A673 (cell line): ENCODE data around the gene UBTD1. TPM values are rescaled to one million over a fixed set of nuclear protein-coding genes. Genes with fewer than 3 reads are reported as not detected.

Experiments
- BruUV-seq: library from RNA; stranded (reverse); fragments of 400-500 nt; replicated peaks from 2 replicates; lab custom pipeline; 2021; lab: Mats Ljungman, UMichigan
- CTCF ChIA-PET: fragments of 300-600 bp; sonication (Branson Sonifier 250); formaldehyde crosslinking; loops from one replicate; lab custom pipeline; 2022; ENCODE audit warnings: antibody characterized with exemption; lab: Charles Lee
- POLR2A ChIA-PET: fragments of 300-600 bp; sonication (Branson Sonifier 250); formaldehyde crosslinking; loops from one replicate; lab custom pipeline; 2022; ENCODE audit warnings: antibody characterized with exemption; ENCODE audit not compliant: low non-redundant PET; lab: Charles Lee
- DNase-seq: peaks from one replicate; pipeline ENCODE4 v3.0.0-alpha.2; 2015; ENCODE audit warnings: low spot score
- H3K27ac ChIP-seq: fragments of 200-600 bp; sonication (generic); 2 replicates; pipeline ENCODE4 v1.5.1; 2016; ENCODE audit warnings: mixed run types, low read depth, mild to moderate bottlenecking, mixed read lengths, antibody characterized with exemption, low read length; ENCODE audit not compliant: poor library complexity, severe bottlenecking
- H3K27me3 ChIP-seq: fragments of 200-600 bp; sonication (generic); replicated peaks from 2 replicates; pipeline ENCODE4 v1.6.1; 2017; ENCODE audit warnings: mixed run types, low read depth, mild to moderate bottlenecking, mixed read lengths, antibody characterized with exemption, low read length; ENCODE audit not compliant: insufficient read depth, poor library complexity
- H3K36me3 ChIP-seq: fragments of 200-600 bp; sonication (generic); 2 replicates; pipeline ENCODE4 v1.6.1; 2016; ENCODE audit warnings: mixed run types, mild to moderate bottlenecking, mixed read lengths, antibody characterized with exemption, low read length; ENCODE audit not compliant: insufficient read depth, poor library complexity, severe bottlenecking
- H3K4me1 ChIP-seq: fragments of 200-600 bp; sonication (generic); 2 replicates; pipeline ENCODE4 v1.6.1; 2017; ENCODE audit warnings: mixed run types, mild to moderate bottlenecking, mixed read lengths, antibody characterized with exemption, low read length; ENCODE audit not compliant: insufficient read depth, poor library complexity, severe bottlenecking
- H3K4me3 ChIP-seq: fragments of 200-600 bp; sonication (generic); 2 replicates; pipeline ENCODE4 v1.5.1; 2016; ENCODE audit warnings: low read depth, mixed run types, mild to moderate bottlenecking, mixed read lengths, low read length; ENCODE audit not compliant: poor library complexity, severe bottlenecking
- H3K9me3 ChIP-seq: fragments of 200-600 bp; sonication (generic); 2 replicates; pipeline ENCODE4 v1.6.1; 2016; ENCODE audit warnings: mixed run types, low read depth, mild to moderate bottlenecking, mixed read lengths, antibody characterized with exemption, low read length; ENCODE audit not compliant: poor library complexity, severe bottlenecking
- EZH2 ChIP-seq: fragments of 200-600 bp; sonication (generic); IDR thresholded peaks from 2 replicates; pipeline ENCODE4 v1.6.1; 2017; ENCODE audit warnings: borderline replicate concordance, low read depth, mild to moderate bottlenecking, mixed read lengths, antibody characterized with exemption, low read length; ENCODE audit not compliant: poor library complexity, severe bottlenecking
- intact Hi-C: fragments of 100-400 bp; cut with micrococcal nuclease; formaldehyde crosslinking; loops from one replicate; pipeline ENCODE4 v1.10.0; 2022; ENCODE audit not compliant: unreplicated experiment
- total RNA-seq: library from RNA; stranded (reverse); gene quantifications from 2 replicates; pipeline ENCODE4 v1.2.3, GENCODE V29; 2021
- TF ChIP-seq, protein P1 (sequence below): fragments of 300-800, 200-600 bp; sonication (generic); conservative IDR thresholded peaks from 2 replicates; pipeline ENCODE4 v1.5.1; 2017; ENCODE audit warnings: low read depth, mild to moderate bottlenecking, antibody characterized with exemption, low read length, moderate library complexity, mixed read lengths

UBTD1 gene
- total RNA-seq, 1 experiment from 2014 or later = 3.1 TPM

DNA sequence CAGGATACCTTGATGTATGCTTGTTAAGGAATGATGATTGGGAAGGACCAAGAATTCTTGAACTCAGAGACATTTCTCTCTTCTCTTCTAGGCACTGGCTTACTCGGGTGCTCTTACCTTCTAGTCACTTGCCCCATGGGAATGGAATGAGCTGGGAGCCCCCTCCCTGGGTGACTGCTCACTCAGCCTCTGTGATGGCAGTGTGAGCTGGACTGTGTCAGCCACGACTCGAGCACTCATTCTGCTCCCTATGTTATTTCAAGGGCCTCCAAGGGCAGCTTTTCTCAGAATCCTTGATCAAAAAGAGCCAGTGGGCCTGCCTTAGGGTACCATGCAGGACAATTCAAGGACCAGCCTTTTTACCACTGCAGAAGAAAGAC is 42.0 kb upstream of the UBTD1 start:
- Histone ChIP-seq H3K9me3 (no peaks in the 10 kb centered on the region), H3K27ac (no peak overlapping the region), H3K36me3 (peaks cover 91% of the 10 kb centered on the region), H3K27me3 (no peaks in the 10 kb centered on the region), H3K4me3 (no peak overlapping the region), H3K4me1 (no peaks in the 10 kb centered on the region)
- intact Hi-C loops = no loop called here
- TF ChIP-seq EZH2 = no peak
- TF ChIP-seq, protein P1, sequence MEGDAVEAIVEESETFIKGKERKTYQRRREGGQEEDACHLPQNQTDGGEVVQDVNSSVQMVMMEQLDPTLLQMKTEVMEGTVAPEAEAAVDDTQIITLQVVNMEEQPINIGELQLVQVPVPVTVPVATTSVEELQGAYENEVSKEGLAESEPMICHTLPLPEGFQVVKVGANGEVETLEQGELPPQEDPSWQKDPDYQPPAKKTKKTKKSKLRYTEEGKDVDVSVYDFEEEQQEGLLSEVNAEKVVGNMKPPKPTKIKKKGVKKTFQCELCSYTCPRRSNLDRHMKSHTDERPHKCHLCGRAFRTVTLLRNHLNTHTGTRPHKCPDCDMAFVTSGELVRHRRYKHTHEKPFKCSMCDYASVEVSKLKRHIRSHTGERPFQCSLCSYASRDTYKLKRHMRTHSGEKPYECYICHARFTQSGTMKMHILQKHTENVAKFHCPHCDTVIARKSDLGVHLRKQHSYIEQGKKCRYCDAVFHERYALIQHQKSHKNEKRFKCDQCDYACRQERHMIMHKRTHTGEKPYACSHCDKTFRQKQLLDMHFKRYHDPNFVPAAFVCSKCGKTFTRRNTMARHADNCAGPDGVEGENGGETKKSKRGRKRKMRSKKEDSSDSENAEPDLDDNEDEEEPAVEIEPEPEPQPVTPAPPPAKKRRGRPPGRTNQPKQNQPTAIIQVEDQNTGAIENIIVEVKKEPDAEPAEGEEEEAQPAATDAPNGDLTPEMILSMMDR = no peak
- no TSS peak for BruUV-seq
- CTCF ChIA-PET = no interaction called here
- POLR2A ChIA-PET = no interaction called here
- no peak for DNase-seq

DNA sequence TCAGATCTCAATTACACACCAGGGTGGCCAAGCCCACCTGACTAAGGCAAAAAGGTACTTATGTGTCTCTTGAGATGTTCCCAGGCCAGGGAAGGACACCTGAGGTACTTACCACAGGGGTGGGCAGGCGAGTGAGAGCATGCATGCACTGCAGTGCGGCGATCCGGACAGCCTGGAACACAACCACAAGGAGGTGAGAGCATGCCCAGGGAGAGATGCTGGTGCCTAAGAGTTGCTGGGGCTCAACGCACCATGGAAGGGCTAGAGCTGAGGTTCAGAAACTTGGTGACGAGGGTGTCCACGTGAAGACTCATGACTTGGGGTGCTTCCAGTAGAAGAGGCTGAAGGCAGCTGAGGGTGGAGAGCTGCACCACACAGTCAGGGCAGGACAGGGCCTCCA is 39.6 kb upstream of the UBTD1 start:
- BruUV-seq = no TSS peak
- Histone ChIP-seq H3K36me3 (peaks cover 95% of the 10 kb centered on the region), H3K4me1 (no peaks in the 10 kb centered on the region), H3K27ac (no peak overlapping the region), H3K4me3 (no peak overlapping the region), H3K27me3 (no peaks in the 10 kb centered on the region), H3K9me3 (no peaks in the 10 kb centered on the region)
- ChIA-PET CTCF (no interaction called here), POLR2A (no interaction called here)
- intact Hi-C loops = no loop called here
- no peak for DNase-seq
- no peak for TF ChIP-seq EZH2
- TF ChIP-seq, protein P1 = no peak

DNA sequence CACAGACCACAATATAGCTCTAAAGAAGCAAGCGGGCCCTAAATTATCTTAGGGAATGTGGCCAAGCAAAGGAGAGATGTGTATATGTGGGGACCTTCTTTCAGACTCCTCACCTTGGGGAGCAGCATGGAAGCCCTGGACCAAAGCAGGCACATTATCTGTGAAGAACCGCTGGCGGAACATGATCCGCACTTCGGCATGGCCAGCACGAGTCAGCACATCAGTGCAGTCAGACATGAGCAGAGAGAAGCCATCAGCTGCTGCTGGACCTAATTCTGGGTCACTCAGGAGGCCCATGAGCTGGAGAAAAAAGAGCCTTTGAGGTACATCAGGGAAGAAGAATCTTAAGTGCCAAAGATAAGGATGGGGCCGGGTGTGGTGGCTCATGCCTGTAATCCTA is 38.8 kb upstream of the UBTD1 start:
- Histone ChIP-seq H3K4me1 (no peaks in the 10 kb centered on the region), H3K36me3 (peaks cover 93% of the 10 kb centered on the region), H3K27me3 (no peaks in the 10 kb centered on the region), H3K4me3 (no peak overlapping the region), H3K27ac (no peak overlapping the region), H3K9me3 (no peaks in the 10 kb centered on the region)
- intact Hi-C loops = no loop called here
- BruUV-seq = no TSS peak
- no peak for DNase-seq
- ChIA-PET POLR2A (no interaction called here), CTCF (no interaction called here)
- TF ChIP-seq, protein P1 = no peak
- no peak for TF ChIP-seq EZH2
